Suprapubic skin (tissue), 4 donors: ENCODE results near the gene YWHAE. TPM values are rescaled to one million over a fixed set of nuclear protein-coding genes. Genes with fewer than 3 reads are reported as not detected.

Experiments
- DNase-seq, 2 donors: peaks; one replicate each; pipeline ENCODE4 v3.0.0-alpha.2; 2019; ENCODE audit warnings: low spot score in 2 of 2
- H3K27ac ChIP-seq: fragments of 200-600 bp; sonication (generic); one replicate; pipeline ENCODE4 v1.5.1; 2019
- H3K27me3 ChIP-seq: fragments of 200-600 bp; sonication (generic); one replicate; pipeline ENCODE4 v1.5.1; 2019
- H3K36me3 ChIP-seq: fragments of 200-600 bp; sonication (generic); one replicate; pipeline ENCODE4 v1.5.1; 2019
- H3K4me1 ChIP-seq: fragments of 200-600 bp; sonication (generic); one replicate; pipeline ENCODE4 v1.5.1; 2019
- H3K4me3 ChIP-seq: fragments of 200-600 bp; sonication (generic); one replicate; pipeline ENCODE4 v1.5.1; 2019; ENCODE audit warnings: mild to moderate bottlenecking
- H3K9me3 ChIP-seq: fragments of 200-600 bp; sonication (generic); one replicate; pipeline ENCODE4 v1.5.1; 2019
- CTCF ChIP-seq, 2 donors: fragments of 200-600 bp in 1 of 2; fragments of 450-650 bp in 1 of 2; sonication (generic) in 1 of 2; IDR thresholded peaks; one replicate each; pipeline ENCODE4 v1.5.1; 2016 to 2019; ENCODE audit warnings: antibody characterized with exemption in 2 of 2, mild to moderate bottlenecking in 1 of 2, moderate library complexity in 1 of 2
- EP300 ChIP-seq: sonication (generic); formaldehyde crosslinking; IDR thresholded peaks from one replicate; pipeline ENCODE4 v1.6.1; 2017; ENCODE audit warnings: antibody characterized with exemption
- POLR2A ChIP-seq, 2 donors: fragments of 450-650 bp; IDR thresholded peaks; one replicate each; pipeline ENCODE4 v1.6.1; 2017; ENCODE audit warnings: antibody characterized with exemption in 2 of 2, mild to moderate bottlenecking in 2 of 2, moderate library complexity in 2 of 2
- POLR2AphosphoS5 ChIP-seq, 3 donors: sonication (generic); formaldehyde crosslinking; IDR thresholded peaks; one replicate each; pipeline ENCODE4 v1.6.1; 2017; ENCODE audit warnings: antibody characterized with exemption in 3 of 3
- WGBS: methylation state at CpG from one replicate; pipeline ENCODE4 v1.1.5; 2018; 5-methylcytosine and 5-hydroxymethylcytosine counted together
- total RNA-seq, 4 donors: library from RNA; depleted of rRNA; stranded (reverse); fragments of >200 nt; gene quantifications; one replicate each; pipeline ENCODE4 v1.1.0, GENCODE V29; 2016

The YWHAE gene
- total RNA-seq, 4 donors from 2014 or later = 467 to 572 (median 520) TPM

- WGBS = 48% methylated on average over 5 of the region's 5 CpGs
- Histone ChIP-seq H3K4me3 (no peak overlapping the region), H3K27me3 (no peaks in the 10 kb centered on the region), H3K27ac (peak overlapping the region; percentile 24), H3K36me3 (peaks cover 20% of the 10 kb centered on the region), H3K4me1 (peaks cover 63% of the 10 kb centered on the region), H3K9me3 (no peaks in the 10 kb centered on the region)
- no peak for DNase-seq
- TF ChIP-seq EP300 (no peak), POLR2A (IDR thresholded peaks at IDR 0.05) (no peak), CTCF (IDR thresholded peaks at IDR 0.05) (no peak), POLR2AphosphoS5 (IDR thresholded peaks at IDR 0.05) (no peak)
These were observed 32.7 kb downstream of the YWHAE start for GRCh38 chr17:1367351-1367745.

GRCh38 chr17:1366234-1366633 is 33.8 kb downstream of the YWHAE start:
- no peaks in the 10 kb centered on the region for H3K27me3 ChIP-seq
- peaks cover 20% of the 10 kb centered on the region for H3K36me3 ChIP-seq
- no peak for TF ChIP-seq EP300
- TF ChIP-seq POLR2AphosphoS5 (IDR thresholded peaks at IDR 0.05) = no peak
- no peak for TF ChIP-seq POLR2A (IDR thresholded peaks at IDR 0.05)
- no peak for TF ChIP-seq CTCF (IDR thresholded peaks at IDR 0.05)
- 85% methylated on average over 7 of the region's 7 CpGs for WGBS
- peaks cover 68% of the 10 kb centered on the region for H3K4me1 ChIP-seq
- H3K4me3 ChIP-seq = no peak overlapping the region
- H3K27ac ChIP-seq = peak overlapping the region; percentile 20
- H3K9me3 ChIP-seq = no peaks in the 10 kb centered on the region
- no peak for DNase-seq

GRCh38 chr17:1365445-1366039 is 34.5 kb downstream of the YWHAE start:
- Histone ChIP-seq H3K36me3 (peaks cover 26% of the 10 kb centered on the region), H3K4me3 (no peak overlapping the region), H3K4me1 (peaks cover 71% of the 10 kb centered on the region), H3K27me3 (no peaks in the 10 kb centered on the region), H3K9me3 (no peaks in the 10 kb centered on the region), H3K27ac (peak overlapping the region; percentile 20)
- 13% methylated on average over 11 of the region's 11 CpGs for WGBS
- no peak for DNase-seq
- TF ChIP-seq EP300 (no peak), CTCF (IDR thresholded peaks at IDR 0.05) (peak; percentile 78 to 84), POLR2A (IDR thresholded peaks at IDR 0.05) (no peak), POLR2AphosphoS5 (IDR thresholded peaks at IDR 0.05) (peak in 1 of 3 donors; percentile 23)

- Histone ChIP-seq H3K4me3 (no peak overlapping the region), H3K4me1 (peaks cover 71% of the 10 kb centered on the region), H3K27me3 (no peaks in the 10 kb centered on the region), H3K9me3 (no peaks in the 10 kb centered on the region), H3K36me3 (peaks cover 49% of the 10 kb centered on the region), H3K27ac (peak overlapping the region; percentile 14)
- TF ChIP-seq POLR2A (IDR thresholded peaks at IDR 0.05) (no peak), EP300 (no peak), CTCF (IDR thresholded peaks at IDR 0.05) (no peak), POLR2AphosphoS5 (IDR thresholded peaks at IDR 0.05) (no peak)
- 43% methylated on average over 3 of the region's 3 CpGs for WGBS
- DNase-seq = no peak
These were observed 37.1 kb downstream of the YWHAE start for GRCh38 chr17:1362964-1363363.

GRCh38 chr17:1362065-1362848 is 37.8 kb downstream of the YWHAE start:
- WGBS = 35% methylated on average over 10 of the region's 10 CpGs
- Histone ChIP-seq H3K27ac (no peak overlapping the region), H3K4me1 (peaks cover 64% of the 10 kb centered on the region), H3K27me3 (no peaks in the 10 kb centered on the region), H3K4me3 (no peak overlapping the region), H3K9me3 (no peaks in the 10 kb centered on the region), H3K36me3 (peaks cover 51% of the 10 kb centered on the region)
- no peak for DNase-seq
- no peak for TF ChIP-seq POLR2A (IDR thresholded peaks at IDR 0.05)
- TF ChIP-seq CTCF (IDR thresholded peaks at IDR 0.05) = no peak
- no peak for TF ChIP-seq EP300
- no peak for TF ChIP-seq POLR2AphosphoS5 (IDR thresholded peaks at IDR 0.05)
